NCI-H748 (cell line): ENCODE data around the gene ELF1.
A peak's percentile ranks its signal among the peaks of the same experiment; 100 is the strongest.
"Not testable (repeated sequence)": the region's sequence is repeated elsewhere in the genome, so short reads cannot be mapped to it uniquely, and the experiment has no call there.

Experiments
- DNase-seq: peaks from one replicate; lab custom pipeline; 2025; ENCODE audit not compliant: unreplicated experiment; lab: John Stamatoyannopoulos, UW

Gene ELF1

DNA sequence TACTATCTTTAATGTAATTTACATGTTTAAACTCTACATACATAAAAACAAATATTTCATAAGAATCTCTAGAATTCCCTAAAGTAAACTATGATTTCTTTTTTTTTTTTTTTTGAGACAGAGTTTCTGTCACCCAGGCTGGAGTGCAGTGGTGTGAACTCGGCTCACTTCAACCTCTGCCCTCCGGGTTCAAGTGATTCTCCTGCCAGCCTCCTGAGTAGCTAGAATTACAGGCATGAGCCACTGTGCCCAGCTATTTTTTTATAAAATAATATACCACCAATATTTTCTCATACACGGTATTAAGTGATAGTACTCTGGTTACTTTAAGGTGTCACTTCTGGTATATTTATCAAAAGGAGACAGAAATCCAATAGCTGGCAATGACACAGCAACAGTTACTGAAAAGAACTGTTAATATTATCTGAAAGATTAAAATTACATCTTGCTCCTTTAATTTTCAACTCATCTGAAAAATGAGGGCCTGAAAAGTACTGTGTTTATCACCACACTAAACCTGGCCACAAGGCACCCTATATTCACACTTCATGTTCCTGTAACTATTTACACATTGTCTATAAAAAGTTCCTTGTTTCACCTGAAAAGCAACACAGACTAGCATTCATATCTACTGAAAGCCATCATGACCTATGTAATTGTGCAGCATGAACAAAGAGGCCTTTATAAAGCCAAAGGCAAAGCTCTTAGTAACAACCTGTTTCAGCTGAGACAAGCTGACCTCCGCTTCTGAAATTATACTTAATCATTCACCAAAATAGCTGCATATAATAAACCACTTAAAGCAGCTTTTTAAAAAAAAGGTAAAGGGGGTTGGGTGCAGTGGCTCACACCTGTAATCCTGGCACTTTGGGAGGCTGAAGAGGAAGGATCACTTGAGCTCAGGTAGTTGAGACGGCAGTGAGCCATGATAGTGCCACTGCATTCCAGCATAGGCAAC, 123.6 kb downstream of the ELF1 start:
- peak; percentile 79 for DNase-seq

DNA sequence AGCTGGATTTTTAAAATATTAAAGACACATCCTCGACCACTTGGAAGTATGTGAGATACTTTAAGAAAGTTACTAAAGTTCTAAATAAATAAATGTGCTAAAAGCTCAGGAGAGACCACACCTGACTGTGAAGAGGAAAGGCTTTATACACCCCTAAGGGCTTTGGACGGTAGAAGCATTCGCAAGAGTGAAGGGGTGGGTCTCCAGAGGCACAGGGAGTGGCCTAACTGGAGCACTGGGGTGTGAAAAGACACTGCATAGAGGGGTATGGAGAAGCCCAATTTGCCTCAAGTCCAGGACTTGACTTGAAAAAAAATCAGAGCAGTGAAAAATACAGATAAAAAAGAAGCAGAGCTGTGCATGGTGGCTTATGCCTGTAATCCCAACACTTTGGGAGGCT, 125.5 kb downstream of the ELF1 start:
- DNase-seq = not testable (repeated sequence)

DNA sequence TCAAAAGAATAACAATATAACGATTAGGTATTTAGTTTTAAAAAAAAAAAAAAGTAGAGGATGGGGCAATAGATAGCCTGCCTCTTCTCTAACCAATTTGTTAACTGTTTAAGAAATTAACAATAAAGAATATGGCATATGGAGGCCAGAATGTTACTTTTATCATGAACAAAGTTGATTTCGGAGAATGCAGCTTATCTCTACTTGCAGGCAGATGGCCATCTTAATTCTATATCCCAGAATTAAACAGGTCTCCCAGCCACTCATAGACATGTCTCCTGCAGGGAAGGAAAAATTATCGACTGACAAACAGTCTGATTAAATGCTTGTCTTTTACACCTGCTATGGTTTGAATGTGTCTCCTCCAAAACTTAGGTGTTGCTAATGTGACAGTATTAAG, 133.1 kb downstream of the ELF1 start:
- DNase-seq = no peak

- DNase-seq = not testable (repeated sequence)
These were observed 134.9 kb downstream of the ELF1 start for GRCh38 chr13:40884175-40884574.
